HG02759 (cell line): Measurements from ENCODE around the gene APOBEC4.
A peak's percentile ranks its signal among the peaks of the same experiment; 100 is the strongest.

ENCODE experiments used
- ATAC-seq: cut with Tn5 transposase; IDR thresholded peaks from one replicate; pipeline ENCODE4 v1.9.1; 2021; ENCODE audit warnings: mild to moderate bottlenecking, moderate library complexity; ENCODE audit not compliant: unreplicated experiment

The APOBEC4 gene

GRCh38 chr1:183675381-183675780, 22.3 kb upstream of the APOBEC4 start:
- no peak for ATAC-seq

DNA sequence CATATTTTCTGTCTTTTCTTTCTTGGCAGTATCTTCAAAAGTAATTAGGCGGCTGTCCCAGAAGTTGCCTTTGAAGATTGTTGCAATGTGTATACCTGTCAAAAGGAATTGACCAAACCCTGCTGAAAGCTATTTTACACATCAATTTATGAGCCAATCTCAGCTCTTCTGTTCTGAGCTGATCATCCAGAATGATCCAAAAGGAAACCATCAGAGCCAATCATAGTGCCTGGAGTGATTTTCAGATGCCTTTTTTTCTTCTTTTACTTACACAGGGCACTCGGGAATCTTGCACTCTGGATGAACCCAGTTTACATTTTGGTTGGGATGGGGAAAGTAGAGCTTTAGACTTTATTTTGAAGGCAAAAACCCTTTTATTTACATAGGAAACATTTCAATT, 21.8 kb upstream of the APOBEC4 start:
- ATAC-seq, result no peak

- ATAC-seq, result no peak
Measured at GRCh38 chr1:183674339-183674738, 21.2 kb upstream of the APOBEC4 start.

DNA sequence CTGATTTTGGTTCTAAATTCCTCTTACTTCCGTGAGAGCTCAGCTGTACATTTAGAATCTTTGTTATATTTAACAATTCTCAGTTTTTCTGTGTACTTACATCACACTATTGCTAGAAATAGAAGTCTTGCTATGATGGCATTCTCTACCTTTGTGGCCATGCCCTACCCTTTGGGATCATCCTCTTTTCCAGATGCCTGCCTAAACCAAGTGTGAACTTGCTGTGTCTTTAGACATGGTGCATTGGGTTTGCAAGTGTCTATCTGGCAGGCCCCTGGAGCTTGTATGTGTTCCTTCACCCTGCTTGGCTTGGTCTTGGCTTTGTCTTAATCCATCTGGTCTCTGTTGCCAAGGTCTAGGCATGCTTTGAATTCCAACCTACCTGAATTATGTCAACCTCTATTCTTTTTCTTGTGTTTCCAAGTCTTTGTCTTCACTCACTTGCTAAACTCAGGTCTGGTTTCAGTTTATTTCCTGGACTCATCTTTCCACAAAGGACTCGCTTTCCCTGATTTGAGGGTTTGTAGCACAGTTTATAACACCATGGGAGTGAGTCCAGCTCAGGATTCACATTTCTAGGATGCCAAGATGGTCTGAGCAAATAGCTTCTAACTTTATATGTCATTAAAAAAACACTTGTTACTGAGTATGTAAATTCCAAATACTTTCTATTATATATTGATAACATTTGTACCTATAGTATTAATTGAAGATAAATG, 20.6 kb upstream of the APOBEC4 start:
- no peak for ATAC-seq

- no peak for ATAC-seq
Measured at GRCh38 chr1:183670169-183670568, 17.1 kb upstream of the APOBEC4 start.

- ATAC-seq, result no peak
Measured at GRCh38 chr1:183656355-183656754, 3.2 kb upstream of the APOBEC4 start.

DNA sequence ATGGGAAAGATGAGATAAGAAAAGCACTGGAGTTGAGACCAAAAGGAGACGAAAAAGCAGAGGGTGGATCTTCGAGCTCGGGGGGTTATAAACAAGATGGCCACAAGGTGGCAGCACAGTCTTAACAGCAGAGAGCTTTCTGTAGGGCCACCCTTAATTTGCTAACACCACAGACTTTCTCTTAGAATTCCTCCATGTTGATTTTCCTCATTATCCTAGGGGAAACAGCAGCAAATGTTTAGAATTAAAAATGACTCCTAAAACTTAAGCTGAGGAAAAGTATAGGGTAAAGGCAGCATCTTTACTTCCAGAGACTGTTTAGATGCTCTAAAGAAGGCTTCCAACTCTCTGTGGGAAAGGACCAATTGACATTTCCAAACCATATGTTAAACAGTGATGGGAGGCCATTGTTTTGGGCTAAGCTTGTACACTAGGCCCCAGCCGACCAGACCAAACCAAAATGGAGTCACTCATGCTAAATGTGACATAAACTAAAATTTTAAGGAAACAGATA, 2.5 kb upstream of the APOBEC4 start:
- ATAC-seq, result peak; percentile 67

DNA sequence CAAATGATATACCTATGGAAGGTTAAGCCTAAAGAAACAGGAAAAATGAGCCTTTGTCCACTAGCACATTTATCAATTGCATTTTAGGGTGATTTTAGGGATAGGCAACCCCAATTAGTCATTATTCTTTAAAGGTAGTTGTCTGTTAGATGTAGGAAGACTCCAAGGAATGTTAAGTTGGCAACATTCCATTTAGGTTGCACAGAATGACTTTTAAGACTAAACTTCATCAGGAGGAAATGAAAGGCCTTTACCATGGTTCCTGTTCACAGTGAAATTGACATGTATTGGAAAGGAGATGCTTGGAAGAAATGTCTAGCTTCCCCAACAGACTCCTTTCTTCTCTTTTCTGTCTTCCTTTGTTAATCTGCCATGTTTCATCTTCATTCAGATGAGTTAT, 1.6 kb upstream of the APOBEC4 start:
- no peak for ATAC-seq

- ATAC-seq, result peak; percentile 39
Measured at GRCh38 chr1:183653876-183654451, 848 bp upstream of the APOBEC4 start.

- ATAC-seq, result no peak
Measured at GRCh38 chr1:183653462-183653794, 312 bp upstream of the APOBEC4 start.

- ATAC-seq, result no peak
Measured at GRCh38 chr1:183652107-183652506, 1.0 kb downstream of the APOBEC4 start.

- ATAC-seq, result no peak
Measured at GRCh38 chr1:183651612-183652011, 1.5 kb downstream of the APOBEC4 start.

GRCh38 chr1:183648042-183648441, 5.1 kb downstream of the APOBEC4 start:
- no peak for ATAC-seq

DNA sequence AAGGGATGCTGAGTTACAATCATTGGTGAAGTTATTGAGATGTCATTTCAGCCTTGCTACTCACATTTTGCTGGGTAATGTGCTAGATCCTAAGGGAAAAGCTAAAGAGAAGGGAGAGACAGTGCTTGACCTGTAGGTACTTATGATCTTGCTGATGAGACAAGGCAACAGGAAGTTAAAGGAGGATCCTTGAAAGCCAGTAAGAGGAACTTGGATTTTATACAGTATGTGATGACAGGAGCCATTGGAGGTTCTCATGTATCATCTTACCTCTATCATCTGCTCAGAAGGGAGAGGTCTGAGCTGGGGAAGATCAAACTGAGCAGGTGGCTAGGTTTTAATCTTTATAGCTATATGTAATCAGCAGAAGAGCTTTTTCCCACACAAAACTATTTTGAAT, 6.3 kb downstream of the APOBEC4 start:
- ATAC-seq, result no peak

DNA sequence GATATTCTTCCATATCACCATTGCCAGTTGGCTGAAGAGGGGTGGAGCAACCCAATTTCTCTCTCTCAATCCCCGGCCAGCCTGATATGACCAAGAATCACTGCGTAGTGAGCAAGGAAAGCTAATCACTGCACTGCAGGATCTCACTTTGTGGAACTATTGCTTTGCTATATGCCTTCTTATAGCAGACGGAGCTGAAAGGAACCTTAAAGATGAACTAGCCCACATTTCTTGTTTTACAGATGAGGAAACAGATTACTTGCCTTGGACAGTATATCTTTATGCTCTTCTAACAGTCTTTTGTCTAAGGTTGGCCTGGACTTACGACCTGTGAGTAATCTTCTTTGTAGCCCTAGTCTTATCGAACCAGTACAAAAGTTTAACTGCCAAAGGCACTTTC, 7.6 kb downstream of the APOBEC4 start:
- no peak for ATAC-seq

GRCh38 chr1:183642166-183642565, 10.9 kb downstream of the APOBEC4 start:
- ATAC-seq, result no peak

DNA sequence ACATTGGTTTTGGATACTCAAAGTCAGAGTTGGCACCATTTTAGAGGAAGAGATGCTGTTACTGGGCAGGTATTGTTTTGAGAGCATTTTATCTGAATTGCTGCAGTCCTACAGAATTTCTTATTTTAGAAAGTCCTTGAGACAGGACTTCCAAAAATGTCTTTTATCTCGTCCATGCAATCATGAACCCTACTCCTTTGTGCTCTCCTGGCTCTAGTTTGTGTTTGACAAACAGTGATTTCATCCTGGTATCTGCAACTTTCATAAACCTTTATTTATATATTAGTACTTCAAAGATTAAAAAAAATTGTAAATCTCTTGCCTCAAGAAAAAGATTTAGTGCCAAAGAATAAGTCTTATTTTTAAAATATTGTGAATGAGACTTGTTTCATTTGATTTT, 12.9 kb downstream of the APOBEC4 start:
- no peak for ATAC-seq

- ATAC-seq, result no peak
Measured at GRCh38 chr1:183638649-183639387, 14.3 kb downstream of the APOBEC4 start.

GRCh38 chr1:183636783-183637182, 16.3 kb downstream of the APOBEC4 start:
- ATAC-seq, result no peak

GRCh38 chr1:183636334-183636682, 16.8 kb downstream of the APOBEC4 start:
- ATAC-seq, result no peak

GRCh38 chr1:183635606-183636333, 17.3 kb downstream of the APOBEC4 start, which contains the start of gene ARPC5:
Gene ARPC5 (minus strand): TSS chr1:183635783. CDS start chr1:183635659, 124 bp downstream.
- peak; percentile 87 for ATAC-seq
